Endothelial cell of umbilical vein (primary cell): Measurements from ENCODE around the gene SCAI. TPM values are rescaled to one million over a fixed set of nuclear protein-coding genes. Genes with fewer than 3 reads are reported as not detected.

Experiments used
- BruUV-seq: library from RNA; stranded (reverse); fragments of 400-500 nt; replicated peaks from 2 replicates; lab custom pipeline; 2021; lab: Mats Ljungman, UMichigan
- CTCF ChIA-PET: fragments of 300-600, 350-600 bp; sonication (Branson Sonifier 250); formaldehyde crosslinking; loops from one replicate; lab custom pipeline; 2021; ENCODE audit warnings: antibody characterized with exemption, inconsistent platforms; lab: Charles Lee
- POLR2A ChIA-PET: fragments of 300-600, 350-600 bp; sonication (Branson Sonifier 250); formaldehyde crosslinking; loops from one replicate; lab custom pipeline; 2021; ENCODE audit warnings: antibody characterized with exemption, inconsistent platforms; lab: Charles Lee
- DNase-seq: peaks from one replicate; pipeline ENCODE4 v3.0.0-alpha.2; 2011; ENCODE audit warnings: low read depth, low spot score
- FAIRE-seq: peaks from 2 replicates; lab custom pipeline; 2011; peaks lifted over from hg19 to GRCh38; lab: Jason Lieb, UNC
- H2AFZ ChIP-seq: 2 replicates; pipeline ENCODE4 v1.6.0; 2012; ENCODE audit warnings: low read depth, low read length, control low read depth, inconsistent platforms
- H3K27ac ChIP-seq: 2 replicates; pipeline ENCODE4 v1.5.1; 2011; ENCODE audit warnings: low read depth, mild to moderate bottlenecking, control low read depth, low read length, moderate library complexity; ENCODE audit not compliant: insufficient read depth
- H3K27me3 ChIP-seq, 2 experiments: 2 replicates each; pipeline versions ENCODE4 v1.6.0 to v1.6.1; 2011; ENCODE audit warnings: low read length in 2 of 2, mixed read lengths in 1 of 2; ENCODE audit not compliant: control insufficient read depth in 2 of 2, insufficient read depth in 2 of 2
- H3K36me3 ChIP-seq, 2 experiments: 2 replicates in 1 of 2; 3 replicates in 1 of 2; pipeline ENCODE4 v1.5.1; 2011; ENCODE audit warnings: low read length in 2 of 2, mild to moderate bottlenecking in 1 of 2, moderate library complexity in 1 of 2; ENCODE audit not compliant: control insufficient read depth in 2 of 2, insufficient read depth in 2 of 2; ENCODE audit errors: extremely low read depth in 1 of 2
- H3K4me1 ChIP-seq: 3 replicates; pipeline ENCODE4 v1.5.1; 2011; ENCODE audit warnings: mild to moderate bottlenecking, low read length; ENCODE audit not compliant: control insufficient read depth, insufficient read depth; ENCODE audit errors: extremely low read depth
- H3K4me2 ChIP-seq: 2 replicates; pipeline ENCODE4 v1.6.1; 2011; ENCODE audit warnings: low read length, control low read depth, mixed read lengths; ENCODE audit not compliant: insufficient read depth
- H3K4me3 ChIP-seq, 3 experiments: fragments of 200-600 bp in 1 of 3; sonication (generic), shearing (Covaris generic) in 1 of 3; replicated peaks in 1 of 3; 2 replicates each; pipeline ENCODE4 v1.5.1; 2011 to 2016; ENCODE audit warnings: control low read depth in 3 of 3, low read length in 3 of 3, mild to moderate bottlenecking in 2 of 3, inconsistent platforms in 1 of 3, low read depth in 1 of 3, moderate library complexity in 1 of 3; ENCODE audit not compliant: insufficient read depth in 1 of 3
- H3K79me2 ChIP-seq: 2 replicates; pipeline ENCODE4 v1.6.0; 2012; ENCODE audit warnings: low read length, inconsistent platforms; ENCODE audit not compliant: control insufficient read depth, insufficient read depth
- H3K9ac ChIP-seq: replicated peaks from 2 replicates; pipeline ENCODE3; 2011; ENCODE audit warnings: low read length, control low read depth; ENCODE audit not compliant: insufficient read depth; ENCODE audit errors: extremely low read depth
- H3K9me1 ChIP-seq: replicated peaks from 3 replicates; pipeline ENCODE4 v1.6.0; 2011; ENCODE audit warnings: mild to moderate bottlenecking, low read length; ENCODE audit not compliant: control insufficient read depth, insufficient read depth; ENCODE audit errors: extremely low read depth
- H3K9me3 ChIP-seq: replicated peaks from 2 replicates; pipeline ENCODE4 v1.5.1; 2012; ENCODE audit warnings: low read length, inconsistent platforms; ENCODE audit not compliant: control insufficient read depth, insufficient read depth
- H4K20me1 ChIP-seq: replicated peaks from 2 replicates; pipeline ENCODE3; 2011; ENCODE audit warnings: mild to moderate bottlenecking, low read length; ENCODE audit not compliant: control insufficient read depth, insufficient read depth; ENCODE audit errors: extremely low read depth
- CTCF ChIP-seq, 2 donors: IDR thresholded peaks; 1 replicate in 1 of 2; 2 replicates in 1 of 2; pipeline ENCODE4 v1.5.1; 2011; ENCODE audit warnings: low read length in 2 of 2, mild to moderate bottlenecking in 2 of 2, moderate library complexity in 2 of 2, control low read depth in 1 of 2, inconsistent platforms in 1 of 2, low read depth in 1 of 2; ENCODE audit not compliant: insufficient read depth in 1 of 2; ENCODE audit errors: extremely low read depth in 1 of 2
- EZH2 ChIP-seq: IDR thresholded peaks from 2 replicates; pipeline ENCODE4 v1.6.1; 2012; ENCODE audit warnings: borderline replicate concordance, low read depth, mild to moderate bottlenecking, moderate library complexity, low read length, inconsistent platforms; ENCODE audit not compliant: severe bottlenecking
- FOS ChIP-seq: IDR thresholded peaks from 2 replicates; pipeline ENCODE4 v1.6.1; 2011; ENCODE audit warnings: mild to moderate bottlenecking, low read length, moderate library complexity, borderline replicate concordance; ENCODE audit not compliant: insufficient read depth
- GATA2 ChIP-seq: IDR thresholded peaks from 2 replicates; pipeline ENCODE4 v1.7.0; 2011; ENCODE audit warnings: low read depth, mild to moderate bottlenecking, moderate library complexity, mixed read lengths, low read length; ENCODE audit not compliant: insufficient read length, insufficient read depth
- JUN ChIP-seq: IDR thresholded peaks from 2 replicates; pipeline ENCODE4 v1.6.1; 2011; ENCODE audit warnings: borderline replicate concordance, low read depth; ENCODE audit not compliant: insufficient read length, insufficient read depth
- MAX ChIP-seq: IDR thresholded peaks from 2 replicates; pipeline ENCODE4 v1.6.1; 2011; ENCODE audit not compliant: insufficient read depth, insufficient read length
- MYC ChIP-seq: IDR thresholded peaks from one replicate; pipeline ENCODE4 v1.6.1; 2011; ENCODE audit warnings: mild to moderate bottlenecking, low read depth, low read length
- POLR2A ChIP-seq: IDR thresholded peaks from 2 replicates; pipeline ENCODE4 v1.6.1; 2012; ENCODE audit warnings: low read depth, mild to moderate bottlenecking, control low read depth, low read length
- POLR2AphosphoS5 ChIP-seq: IDR thresholded peaks from 2 replicates; pipeline ENCODE4 v1.6.1; 2012; ENCODE audit warnings: low read depth, mild to moderate bottlenecking, control low read depth, low read length, moderate library complexity; ENCODE audit not compliant: insufficient read depth
- dilution Hi-C: fragments of 300-500 bp; cut with MboI; formaldehyde crosslinking; loops from one replicate; pipeline ENCODE4 v1.15.0; 2019; ENCODE audit warnings: low sequenced_read_pairs; ENCODE audit not compliant: extremely low pct_ligation_motif_present
- intact Hi-C: fragments of 100-400 bp; cut with micrococcal nuclease; formaldehyde crosslinking; loops from one replicate; pipeline ENCODE4 v1.10.0; 2022
- polyA plus RNA-seq, 4 experiments: library from polyadenylated mRNA; depleted of rRNA in 3 of 4; stranded (reverse) in 3 of 4; unstranded in 1 of 4; fragments of >200 nt; gene quantifications; 2 replicates each; pipeline versions ENCODE4 v1.2.1 to v1.2.3, GENCODE V29; 2011 to 2012; ENCODE audit warnings: missing spikeins in 1 of 4
- total RNA-seq: library from RNA; stranded (reverse); gene quantifications from 2 replicates; pipeline ENCODE4 v1.2.3, GENCODE V29; 2021

SCAI gene
- total and polyA plus RNA-seq, 2 donors (not counting 3 experiments of a cell fraction or from before 2014, with no cell fraction given): 2.0 to 9.3 TPM

GRCh38 chr9:125153712-125154367, 10.5 kb upstream of the SCAI start:
- H3K9me3 ChIP-seq: no peaks in the 10 kb centered on the region
- no peaks in the 10 kb centered on the region for H4K20me1 ChIP-seq
- ChIA-PET POLR2A (no interaction called here), CTCF (no interaction called here)
- peaks cover 12 to 19% of the 10 kb centered on the region in 2 experiments for H3K36me3 ChIP-seq
- FAIRE-seq (no peak), DNase-seq (no peak)
- no peak overlapping the region for H3K4me2 ChIP-seq
- no peaks in the 10 kb centered on the region for H3K4me1 ChIP-seq
- no peak overlapping the region for H3K27ac ChIP-seq
- TF ChIP-seq MAX (no peak), GATA2 (no peak), CTCF (IDR thresholded peaks at IDR 0.05; ENCODE audit: extremely low read depth in 1 of 2, insufficient read depth in 1 of 2, low read depth in 1 of 2, low read length in 2 of 2) (no peak), MYC (no peak), POLR2AphosphoS5 (no peak), FOS (no peak), POLR2A (no peak), JUN (no peak), EZH2 (no peak)
- intact Hi-C loops: no loop called here
- dilution Hi-C loops: no loop called here
- no peaks in the 10 kb centered on the region for H3K27me3 ChIP-seq
- no peaks in the 10 kb centered on the region for H3K79me2 ChIP-seq
- no peak overlapping the region for H2AFZ ChIP-seq
- no TSS peak for BruUV-seq
- no peak overlapping the region for H3K9ac ChIP-seq
- H3K9me1 ChIP-seq: no peaks in the 10 kb centered on the region
- H3K4me3 ChIP-seq: no peak overlapping the region
